DOHH2 (cell line): ENCODE results near the gene MMUT.
"Not testable (repeated sequence)": the region's sequence is repeated elsewhere in the genome, so short reads cannot be mapped to it uniquely, and the experiment has no call there.

Source experiments
- CTCF ChIP-seq: fragments of 200-600 bp; sonication (generic); IDR thresholded peaks from one replicate; pipeline ENCODE4 v1.5.1; 2014; ENCODE audit warnings: antibody characterized with exemption, mild to moderate bottlenecking, low read depth, low read length; ENCODE audit not compliant: poor library complexity, severe bottlenecking
- EZH2phosphoT487 ChIP-seq: fragments of 200-600 bp; sonication (generic); IDR thresholded peaks from 2 replicates; pipeline ENCODE4 v1.6.1; 2017; ENCODE audit warnings: borderline replicate concordance, mild to moderate bottlenecking, antibody characterized with exemption, low read length, moderate library complexity, mixed read lengths

DNA sequence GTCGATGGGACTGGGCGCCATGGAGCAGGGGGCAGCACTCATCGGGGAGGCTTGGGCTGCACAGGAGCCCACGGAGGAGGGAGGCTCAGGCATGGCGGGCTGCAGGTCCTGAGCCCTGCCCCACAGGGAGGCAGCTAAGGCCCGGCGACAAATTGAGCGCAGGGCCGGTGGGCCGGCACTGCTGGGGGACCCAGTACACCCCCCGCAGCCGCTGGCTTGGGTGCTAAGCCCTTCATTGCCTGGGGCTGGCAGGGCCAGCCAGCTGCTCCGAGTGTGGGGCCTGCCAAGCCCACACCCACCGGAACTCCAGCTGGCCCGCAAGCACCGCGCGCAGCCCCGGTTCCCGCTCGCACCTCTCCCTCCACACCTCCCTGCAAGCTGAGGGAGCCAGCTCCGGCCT, 18.8 kb upstream of the MMUT start:
- not testable (repeated sequence) for TF ChIP-seq CTCF, EZH2phosphoT487
